ENCODE measurements around the gene DHDH.

The DHDH gene

GRCh38 chr19:48991873-48992580 is 58.5 kb downstream of the DHDH start:
- TF ChIP-seq CTCF (IDR thresholded peaks at IDR 0.05; ENCODE audit: borderline replicate concordance, extremely low read depth, low read length, poor library complexity, severe bottlenecking), result no peak
- TF ChIP-seq EZH2 (IDR thresholded peaks at IDR 0.05; ENCODE audit: borderline replicate concordance, low read depth, low read length, severe bottlenecking), result no peak
- H3K4me2 ChIP-seq (ENCODE audit: insufficient read depth, low read length), result peak overlapping the region; percentile 88
- H3K27me3 ChIP-seq (ENCODE audit: insufficient read depth, low read length, poor library complexity), result no peaks in the 10 kb centered on the region
- H3K4me3 ChIP-seq (ENCODE audit: low read depth in 1 of 2, low read length in 2 of 2), result peak overlapping the region; percentile 95 to 98
- H3K79me2 ChIP-seq (ENCODE audit: insufficient read depth, low read length), result peaks cover 61% of the 10 kb centered on the region
- H4K20me1 ChIP-seq (ENCODE audit: insufficient read depth, low read length), result peaks cover 14% of the 10 kb centered on the region
- H3K36me3 ChIP-seq (ENCODE audit: insufficient read depth, low read length), result peaks cover 27% of the 10 kb centered on the region
- ATAC-seq (ENCODE audit: insufficient read depth, low read depth) (no peak), DNase-seq (peak; percentile 30)
- H3K9me3 ChIP-seq (ENCODE audit: insufficient read depth, low read length, severe bottlenecking), result no peaks in the 10 kb centered on the region
- peaks cover 39% of the 10 kb centered on the region for H3K4me1 ChIP-seq (ENCODE audit: insufficient read depth, low read length)
- H3K9ac ChIP-seq (ENCODE audit: low read depth, low read length), result peak overlapping the region; percentile 93
- peak overlapping the region; percentile 93 for H2AFZ ChIP-seq (ENCODE audit: low read depth, low read length)
- H3K27ac ChIP-seq (ENCODE audit: low read length), result peak overlapping the region; percentile 93

GRCh38 chr19:48992581-48993174 is 59.2 kb downstream of the DHDH start:
- H3K27me3 ChIP-seq (ENCODE audit: insufficient read depth, low read length, poor library complexity), result no peaks in the 10 kb centered on the region
- peaks cover 40% of the 10 kb centered on the region for H3K4me1 ChIP-seq (ENCODE audit: insufficient read depth, low read length)
- ATAC-seq (ENCODE audit: insufficient read depth, low read depth), result peak; percentile 1; the same call in 1 of the 3 replicates
- peaks cover 18% of the 10 kb centered on the region for H4K20me1 ChIP-seq (ENCODE audit: insufficient read depth, low read length)
- H3K4me3 ChIP-seq (ENCODE audit: low read depth in 1 of 2, low read length in 2 of 2), result peak overlapping the region; percentile 95 to 98
- H3K36me3 ChIP-seq (ENCODE audit: insufficient read depth, low read length), result peaks cover 25% of the 10 kb centered on the region
- peak overlapping the region; percentile 88 for H3K4me2 ChIP-seq (ENCODE audit: insufficient read depth, low read length)
- no peaks in the 10 kb centered on the region for H3K9me3 ChIP-seq (ENCODE audit: insufficient read depth, low read length, severe bottlenecking)
- peak overlapping the region; percentile 93 for H2AFZ ChIP-seq (ENCODE audit: low read depth, low read length)
- peak overlapping the region; percentile 93 for H3K9ac ChIP-seq (ENCODE audit: low read depth, low read length)
- no peak for TF ChIP-seq EZH2 (IDR thresholded peaks at IDR 0.05; ENCODE audit: borderline replicate concordance, low read depth, low read length, severe bottlenecking)
- TF ChIP-seq CTCF (IDR thresholded peaks at IDR 0.05; ENCODE audit: borderline replicate concordance, extremely low read depth, low read length, poor library complexity, severe bottlenecking), result no peak
- peaks cover 67% of the 10 kb centered on the region for H3K79me2 ChIP-seq (ENCODE audit: insufficient read depth, low read length)
- peak overlapping the region; percentile 93 for H3K27ac ChIP-seq (ENCODE audit: low read length)
- DNase-seq, result no peak

DNA sequence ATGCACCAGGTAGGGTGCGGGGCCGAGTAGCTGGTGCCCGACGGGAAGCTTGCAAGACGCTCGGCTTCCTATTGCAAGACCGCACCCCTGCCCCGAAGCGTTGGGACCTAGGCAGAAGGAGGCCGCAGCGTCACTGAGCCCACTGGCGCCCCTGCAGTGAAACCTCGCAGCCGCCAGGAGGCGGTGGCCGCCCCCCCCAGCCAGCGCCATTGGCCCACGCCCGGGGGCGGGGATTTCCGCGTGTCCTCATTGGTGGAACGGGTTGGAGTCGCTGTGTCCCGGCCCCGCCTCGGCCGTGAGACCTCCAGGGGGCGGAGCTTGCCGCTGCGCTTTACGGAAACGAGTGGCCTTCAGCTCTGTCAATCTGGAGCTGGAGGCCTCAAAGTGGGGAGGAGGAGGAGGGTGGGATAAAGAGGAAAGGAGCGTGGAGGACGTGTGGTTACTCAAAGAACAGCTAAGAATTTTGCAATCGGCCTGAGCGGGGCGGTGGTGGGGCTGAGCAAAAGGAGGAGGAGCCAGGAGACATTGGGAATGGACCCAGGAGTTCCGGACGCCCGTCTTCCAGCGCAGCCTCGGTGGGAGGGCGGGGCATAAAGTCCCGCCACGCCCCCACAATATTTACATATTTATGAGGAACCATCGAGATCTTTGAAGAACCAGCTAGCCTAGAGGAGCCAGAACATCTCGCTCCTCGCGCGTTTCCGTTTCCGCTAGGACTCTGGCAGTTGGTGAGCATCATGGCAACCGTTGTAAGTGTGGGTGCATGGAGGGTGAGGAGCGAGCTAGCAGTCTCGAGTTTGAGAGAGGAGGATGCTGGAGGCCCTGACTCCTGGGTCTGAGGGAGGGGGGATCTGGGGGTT is 59.9 kb downstream of the DHDH start, which contains the start of the genes GYS1 and RUVBL2:
Gene GYS1, minus strand, starts transcription at position 135 of the 860 bp plus-strand sequence. CDS start 197 bp downstream, outside the sequence.
Gene RUVBL2, plus strand, starts transcription at position 713 of the 860 bp plus-strand sequence. Its CDS starts 25 bp downstream, at position 738.
- peaks cover 45% of the 10 kb centered on the region for H3K4me1 ChIP-seq (ENCODE audit: insufficient read depth, low read length)
- H3K27ac ChIP-seq (ENCODE audit: low read length), result peak within 1 kb of the TSS; percentile 99
- peaks cover 75% of the 10 kb centered on the region for H3K79me2 ChIP-seq (ENCODE audit: insufficient read depth, low read length)
- no peaks in the 10 kb centered on the region for H3K9me3 ChIP-seq (ENCODE audit: insufficient read depth, low read length, severe bottlenecking)
- H4K20me1 ChIP-seq (ENCODE audit: insufficient read depth, low read length), result peaks cover 25% of the 10 kb centered on the region
- no peak for TF ChIP-seq EZH2 (IDR thresholded peaks at IDR 0.05; ENCODE audit: borderline replicate concordance, low read depth, low read length, severe bottlenecking)
- peak; percentile 96 for TF ChIP-seq CTCF (IDR thresholded peaks at IDR 0.05; ENCODE audit: borderline replicate concordance, extremely low read depth, low read length, poor library complexity, severe bottlenecking)
- peak within 1 kb of the TSS; percentile 93 for H3K9ac ChIP-seq (ENCODE audit: low read depth, low read length)
- ATAC-seq (ENCODE audit: insufficient read depth, low read depth), result peak; percentile 88
- no peaks in the 10 kb centered on the region for H3K27me3 ChIP-seq (ENCODE audit: insufficient read depth, low read length, poor library complexity)
- peaks cover 26% of the 10 kb centered on the region for H3K36me3 ChIP-seq (ENCODE audit: insufficient read depth, low read length)
- H2AFZ ChIP-seq (ENCODE audit: low read depth, low read length), result peak within 1 kb of the TSS; percentile 93
- H3K4me3 ChIP-seq (ENCODE audit: low read depth in 1 of 2, low read length in 2 of 2), result peak within 1 kb of the TSS; percentile 95 to 98
- peak within 1 kb of the TSS; percentile 88 for H3K4me2 ChIP-seq (ENCODE audit: insufficient read depth, low read length)
- peak; percentile 99 for DNase-seq

Data from DND-41 (cell line).